Measurements from ENCODE around the gene ZBTB20. TPM values are rescaled to one million over a fixed set of nuclear protein-coding genes. Genes with fewer than 3 reads are reported as not detected.

The ZBTB20 gene
- total and polyA plus RNA-seq, 10 of the 15 experiments (the other 5 are each of a cell fraction or from before 2014, with no cell fraction given): 0.20 to 5.5 (median 2.2) TPM

DNA sequence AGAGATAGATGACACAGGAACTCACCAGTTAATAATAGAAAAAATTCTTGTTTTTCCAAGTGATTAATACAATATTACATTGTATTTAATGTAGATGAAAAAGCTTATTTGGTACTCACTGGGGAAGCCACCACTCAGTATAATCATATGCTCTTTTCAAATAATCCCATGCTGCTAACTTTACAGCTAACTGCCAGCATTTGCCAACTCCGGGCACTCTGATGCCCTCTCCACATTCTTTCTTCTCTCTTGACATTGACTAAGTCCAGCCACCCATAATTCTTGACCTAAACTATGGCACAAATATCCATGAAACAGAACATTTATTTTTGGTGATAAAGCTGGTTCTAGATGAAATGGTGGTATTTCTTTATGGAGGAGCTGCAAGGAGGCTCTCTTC is 384.9 kb downstream of the ZBTB20 start:
- in situ Hi-C loops (cut with MboI): no loop called here

DNA sequence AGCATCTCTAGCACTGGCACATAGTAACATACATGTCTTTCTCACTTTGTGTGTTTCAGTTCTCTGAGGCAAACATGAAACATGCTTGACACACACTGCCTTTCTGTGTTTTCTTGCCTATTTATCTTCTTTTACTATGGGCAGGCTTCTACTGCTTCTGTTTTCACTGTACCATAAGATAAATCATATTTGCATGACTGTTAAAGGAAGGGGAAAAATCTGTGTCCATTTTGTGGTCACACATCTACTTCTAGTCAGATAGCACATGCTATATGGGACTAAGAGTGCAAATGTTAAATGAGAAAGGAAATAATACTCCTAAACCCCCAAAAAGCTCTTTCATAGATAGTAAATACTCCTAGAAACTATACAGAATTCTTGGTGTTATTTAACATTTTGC is 386.4 kb downstream of the ZBTB20 start:
- peak; percentile 60 for ATAC-seq
- intact Hi-C loops (cut with micrococcal nuclease; ENCODE audit: unreplicated experiment): no loop called here
- H3K27ac ChIP-seq (ENCODE audit: control insufficient read depth, insufficient read depth): no peak overlapping the region; the same call in 1 of the 2 replicates
- CTCF ChIA-PET: interaction anchor here (1.2 kb wide), 1 partner anchor 13 kb away, joined by 3 read pairs; no protein-coding TSS in a partner anchor
- no peak overlapping the region for H3K4me3 ChIP-seq
- no peak overlapping the region for H2AFZ ChIP-seq (ENCODE audit: control insufficient read depth, low read depth, low read length)
- peak; percentile 72 for FAIRE-seq
- no TSS peak for BruUV-seq (replicated peaks)
- H3K36me3 ChIP-seq (ENCODE audit: control insufficient read depth in 2 of 2, insufficient read depth in 2 of 2, low read length in 1 of 2): no peaks in the 10 kb centered on the region
- no peaks in the 10 kb centered on the region for H3K79me2 ChIP-seq (ENCODE audit: control insufficient read depth, insufficient read depth, low read length)
- peaks cover 11% of the 10 kb centered on the region; the same call in 1 of the 2 replicates for H3K4me1 ChIP-seq (ENCODE audit: control insufficient read depth, insufficient read depth, low read length)
- no peak for TF ChIP-seq ZNF274 (IDR thresholded peaks at IDR 0.05; ENCODE audit: insufficient read depth, insufficient read length)
- no peak for TF ChIP-seq PAX5 (IDR thresholded peaks at IDR 0.05; ENCODE audit: borderline replicate concordance, low read depth, low read length)
- TF ChIP-seq CBFB (IDR thresholded peaks at IDR 0.05; ENCODE audit: low read depth): no peak
- TF ChIP-seq RUNX3 (IDR thresholded peaks at IDR 0.05; ENCODE audit: low read length): peak; percentile 40; the same call in 1 of the 2 replicates
- no peak for DNase-seq (ENCODE audit: low read depth, low spot score)
- H3K27me3 ChIP-seq (replicated peaks in 1 of 2; ENCODE audit: control insufficient read depth in 2 of 2, insufficient read depth in 2 of 2, low read length in 1 of 2): no peaks in the 10 kb centered on the region
- POLR2A ChIA-PET: no interaction called here
- RAD21 ChIA-PET (ENCODE audit: unreplicated experiment): no interaction called here
- in situ Hi-C loops (cut with MboI): no loop called here
- SMC1A ChIA-PET (ENCODE audit: uncharacterized antibody, unreplicated experiment): no interaction called here
- H3K9me3 ChIP-seq (replicated peaks; ENCODE audit: control insufficient read depth, insufficient read depth, low read length): no peaks in the 10 kb centered on the region
- no peak overlapping the region for H3K9ac ChIP-seq (ENCODE audit: control insufficient read depth, insufficient read depth, low read length)
- no peak overlapping the region for H3K4me2 ChIP-seq (ENCODE audit: control insufficient read depth, insufficient read depth)
- no peaks in the 10 kb centered on the region for H4K20me1 ChIP-seq (ENCODE audit: control insufficient read depth, insufficient read depth)

More for the DNA sequence above, 384.9 kb downstream of the ZBTB20 start:
- H3K4me1 ChIP-seq (ENCODE audit: control insufficient read depth, insufficient read depth, low read length): no peaks in the 10 kb centered on the region
- TF ChIP-seq RUNX3 (IDR thresholded peaks at IDR 0.05; ENCODE audit: low read length) (no peak), PML (IDR thresholded peaks at IDR 0.05; ENCODE audit: low read length) (no peak), TAF1 (IDR thresholded peaks at IDR 0.05; ENCODE audit: borderline replicate concordance, low read depth, low read length) (no peak), YBX1 (IDR thresholded peaks at IDR 0.05) (no peak)
- TF ChIP-seq, protein P1, sequence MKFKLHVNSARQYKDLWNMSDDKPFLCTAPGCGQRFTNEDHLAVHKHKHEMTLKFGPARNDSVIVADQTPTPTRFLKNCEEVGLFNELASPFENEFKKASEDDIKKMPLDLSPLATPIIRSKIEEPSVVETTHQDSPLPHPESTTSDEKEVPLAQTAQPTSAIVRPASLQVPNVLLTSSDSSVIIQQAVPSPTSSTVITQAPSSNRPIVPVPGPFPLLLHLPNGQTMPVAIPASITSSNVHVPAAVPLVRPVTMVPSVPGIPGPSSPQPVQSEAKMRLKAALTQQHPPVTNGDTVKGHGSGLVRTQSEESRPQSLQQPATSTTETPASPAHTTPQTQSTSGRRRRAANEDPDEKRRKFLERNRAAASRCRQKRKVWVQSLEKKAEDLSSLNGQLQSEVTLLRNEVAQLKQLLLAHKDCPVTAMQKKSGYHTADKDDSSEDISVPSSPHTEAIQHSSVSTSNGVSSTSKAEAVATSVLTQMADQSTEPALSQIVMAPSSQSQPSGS (IDR thresholded peaks at IDR 0.05; ENCODE audit: low read length): no peak
- BruUV-seq (replicated peaks): no TSS peak
- H3K9me3 ChIP-seq (replicated peaks; ENCODE audit: control insufficient read depth, insufficient read depth, low read length): no peaks in the 10 kb centered on the region
- no peak overlapping the region for H3K4me2 ChIP-seq (ENCODE audit: control insufficient read depth, insufficient read depth)
- FAIRE-seq (no peak), DNase-seq (ENCODE audit: low read depth, low spot score) (no peak), ATAC-seq (no peak)
- H2AFZ ChIP-seq (ENCODE audit: control insufficient read depth, low read depth, low read length): no peak overlapping the region
- ChIA-PET POLR2A (no interaction called here), RAD21 (ENCODE audit: unreplicated experiment) (interaction anchor here (0.6 kb wide), 1 partner anchor 49 kb away, joined by 3 read pairs; no protein-coding TSS in a partner anchor), SMC1A (ENCODE audit: uncharacterized antibody, unreplicated experiment) (interaction anchor here (1.0 to 1.6 kb wide), 2 partner anchors 11 to 30 kb away, joined by 4 to 5 read pairs; no protein-coding TSS in a partner anchor), CTCF (interaction anchor here (1.2 kb wide), 1 partner anchor 11 kb away, joined by 3 read pairs; no protein-coding TSS in a partner anchor)
- no peak overlapping the region for H3K4me3 ChIP-seq
- no peaks in the 10 kb centered on the region for H4K20me1 ChIP-seq (ENCODE audit: control insufficient read depth, insufficient read depth)
- H3K9ac ChIP-seq (ENCODE audit: control insufficient read depth, insufficient read depth, low read length): no peak overlapping the region
- H3K27me3 ChIP-seq (replicated peaks in 1 of 2; ENCODE audit: control insufficient read depth in 2 of 2, insufficient read depth in 2 of 2, low read length in 1 of 2): no peaks in the 10 kb centered on the region
- 100% methylated on average over 1 of the region's 1 CpG for WGBS (ENCODE audit: insufficient coverage, insufficient replicate concordance, low lambda C conversion rate, missing lambda C conversion rate)
- no peaks in the 10 kb centered on the region for H3K36me3 ChIP-seq (ENCODE audit: control insufficient read depth in 2 of 2, insufficient read depth in 2 of 2, low read length in 1 of 2)
- no peak overlapping the region for H3K27ac ChIP-seq (ENCODE audit: control insufficient read depth, insufficient read depth)
- H3K79me2 ChIP-seq (ENCODE audit: control insufficient read depth, insufficient read depth, low read length): no peaks in the 10 kb centered on the region
- intact Hi-C loops (cut with micrococcal nuclease; ENCODE audit: unreplicated experiment): no loop called here
